GM12892 (cell line): Measurements from ENCODE around the gene PPP2R1B.

ENCODE experiments used
- POLR2AphosphoS5 ChIP-seq: IDR thresholded peaks from 2 replicates; pipeline ENCODE4 v1.6.1; 2011; ENCODE audit warnings: low read depth, low read length, control low read depth
- TAF1 ChIP-seq: IDR thresholded peaks from 2 replicates; pipeline ENCODE4 v1.6.1; 2011; ENCODE audit warnings: low read depth, mild to moderate bottlenecking, control low read depth, low read length, borderline replicate concordance

GRCh38 chr11:111792955-111793500 lies 26.8 kb upstream of the PPP2R1B start:
- TF ChIP-seq POLR2AphosphoS5 (no peak), TAF1 (no peak)
